Muscle of leg (tissue), 11 donors: ENCODE results near the gene PPP2R2C. TPM values are rescaled to one million over a fixed set of nuclear protein-coding genes. Genes with fewer than 3 reads are reported as not detected.
A peak's percentile ranks its signal among the peaks of the same experiment; 100 is the strongest.

Experiments used
- DNase-seq: peaks from one replicate; pipeline ENCODE4 v3.0.0; 2013
- H3K27ac ChIP-seq: one replicate; pipeline ENCODE4 v1.5.1; 2013; ENCODE audit warnings: mild to moderate bottlenecking, low read length, control low read depth
- H3K27me3 ChIP-seq: one replicate; pipeline ENCODE4 v1.6.1; 2013; ENCODE audit warnings: low read length; ENCODE audit not compliant: control insufficient read depth, insufficient read depth
- H3K36me3 ChIP-seq: one replicate; pipeline ENCODE4 v1.6.1; 2013; ENCODE audit warnings: low read length; ENCODE audit not compliant: control insufficient read depth, insufficient read depth
- H3K4me1 ChIP-seq: one replicate; pipeline ENCODE4 v1.6.1; 2013; ENCODE audit warnings: low read length; ENCODE audit not compliant: control insufficient read depth, insufficient read depth
- H3K4me3 ChIP-seq: one replicate; pipeline ENCODE4 v1.5.1; 2013; ENCODE audit warnings: low read length, control low read depth
- H3K9me3 ChIP-seq: replicated peaks from 2 replicates; pipeline ENCODE4 v1.6.1; 2013; ENCODE audit warnings: low read depth, low read length; ENCODE audit not compliant: control insufficient read depth
- WGBS: methylation state at CpG from one replicate; pipeline ENCODE4 v1.1.5; 2013; ENCODE audit warnings: missing lambda C conversion rate; ENCODE audit not compliant: insufficient coverage; 5-methylcytosine and 5-hydroxymethylcytosine counted together
- polyA plus RNA-seq, 8 donors: library from polyadenylated mRNA; unstranded; fragments of 120-200 nt; gene quantifications; one replicate each; pipeline versions ENCODE4 v1.2.1 to v1.2.3, GENCODE V29; 2013; ENCODE audit warnings: inconsistent platforms in 1 of 8, low replicate concordance in 1 of 8; ENCODE audit not compliant: insufficient read length in 8 of 8, insufficient read depth in 1 of 8
- total RNA-seq: library from RNA; stranded (reverse); fragments of 120-200 nt; gene quantifications from one replicate; pipeline ENCODE4 v1.2.4, GENCODE V29; 2013

The PPP2R2C gene
- total and polyA plus RNA-seq, 9 donors = 0.09 to 3.4 (median 0.17) TPM

DNA sequence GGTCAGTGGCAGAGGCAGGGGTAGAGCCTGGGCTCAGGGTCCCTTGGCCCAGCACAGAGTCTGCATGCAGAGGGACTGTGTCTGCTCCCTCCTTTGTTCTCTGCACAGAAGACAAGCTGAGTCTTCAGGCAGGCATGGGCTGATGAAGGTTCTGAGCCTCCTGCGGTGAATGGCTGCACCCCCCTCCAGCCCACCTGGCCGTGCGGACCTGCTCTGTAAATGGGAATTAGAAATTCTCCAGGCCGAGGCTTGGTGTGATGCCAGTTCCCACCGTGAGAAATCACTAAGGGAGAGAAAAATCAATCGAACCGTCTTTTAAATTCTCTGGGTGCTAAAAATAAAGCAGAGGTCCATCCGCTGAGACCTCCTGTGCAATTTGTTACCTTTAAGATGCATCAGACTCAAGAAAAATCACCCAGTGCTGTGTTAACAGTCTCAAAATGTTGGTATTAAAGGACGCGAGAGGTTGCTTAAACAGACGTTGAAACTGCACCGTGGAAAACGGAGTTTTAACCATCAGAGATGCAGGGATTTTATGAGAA, 106.8 kb downstream of the PPP2R2C start:
- 83% methylated on average over 9 of the region's 13 CpGs for WGBS
- no peaks in the 10 kb centered on the region for H3K36me3 ChIP-seq
- no peak overlapping the region for H3K27ac ChIP-seq
- DNase-seq = no peak
- peaks cover 26% of the 10 kb centered on the region for H3K27me3 ChIP-seq
- H3K4me3 ChIP-seq = no peak overlapping the region
- H3K9me3 ChIP-seq = no peaks in the 10 kb centered on the region
- no peaks in the 10 kb centered on the region for H3K4me1 ChIP-seq

DNA sequence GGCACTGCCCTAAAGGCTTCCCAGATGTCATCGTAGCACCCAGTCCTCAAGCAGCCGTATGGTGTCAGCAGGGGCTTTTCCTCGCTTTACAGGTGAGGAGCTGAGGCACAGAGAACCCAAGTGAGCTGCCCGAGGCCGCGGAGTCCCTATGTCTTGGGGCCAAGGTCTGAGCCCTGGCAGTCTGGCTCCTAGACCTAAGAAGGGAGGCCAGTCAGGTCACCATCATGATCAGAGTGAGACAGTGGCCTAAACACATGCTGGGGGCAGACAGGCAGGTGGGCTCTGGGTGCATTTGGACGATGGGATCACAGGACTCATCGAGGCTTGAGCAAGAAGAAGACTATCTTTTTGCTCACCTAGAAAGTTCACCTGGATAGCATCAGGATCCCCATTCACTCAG, 107.8 kb downstream of the PPP2R2C start:
- H3K4me1 ChIP-seq = no peaks in the 10 kb centered on the region
- WGBS = 89% methylated on average over 8 of the region's 8 CpGs
- H3K9me3 ChIP-seq = no peaks in the 10 kb centered on the region
- H3K27me3 ChIP-seq = peaks cover 23% of the 10 kb centered on the region
- no peaks in the 10 kb centered on the region for H3K36me3 ChIP-seq
- no peak for DNase-seq
- H3K4me3 ChIP-seq = no peak overlapping the region
- no peak overlapping the region for H3K27ac ChIP-seq

DNA sequence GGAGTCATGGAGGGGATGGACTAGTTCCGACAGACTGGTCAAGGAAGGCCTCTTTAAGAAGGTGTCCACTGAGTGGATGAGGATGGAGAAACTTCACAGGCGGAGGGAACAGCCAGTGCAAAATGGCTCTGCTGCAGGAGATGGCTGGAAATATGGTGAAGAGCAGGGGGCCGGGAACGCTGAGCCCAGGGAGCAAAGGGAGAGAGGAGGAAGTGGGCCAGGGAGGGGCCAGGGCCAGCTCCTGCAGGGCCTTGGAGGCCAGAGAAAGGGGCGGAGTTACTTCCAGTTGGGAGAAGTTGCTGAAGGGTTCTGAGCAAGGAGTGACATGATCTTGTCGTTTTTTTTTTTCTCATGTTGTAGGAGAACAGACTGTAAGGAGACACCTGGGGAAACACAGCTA, 108.3 kb downstream of the PPP2R2C start:
- H3K27me3 ChIP-seq = peaks cover 21% of the 10 kb centered on the region

DNA sequence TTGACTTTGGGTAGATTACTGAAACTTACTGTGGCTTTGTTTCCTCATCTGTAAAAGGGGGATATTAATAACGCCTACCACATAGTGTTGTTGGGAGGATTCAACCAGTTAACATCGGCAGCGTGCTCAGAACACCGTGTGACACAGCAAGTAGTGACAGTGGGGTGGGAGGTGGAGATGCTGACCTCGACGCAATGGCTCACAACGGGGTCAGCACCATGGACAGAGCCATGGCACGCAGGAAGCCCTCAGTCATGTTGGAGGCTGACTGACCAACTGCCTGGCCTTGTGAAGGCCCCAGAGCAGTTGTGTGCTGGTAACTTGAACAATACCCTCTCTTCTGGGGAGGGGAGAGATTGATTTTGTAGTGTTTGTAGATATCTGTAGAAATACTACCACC, 109.5 kb downstream of the PPP2R2C start:
- Histone ChIP-seq H3K4me3 (no peak overlapping the region), H3K27ac (no peak overlapping the region), H3K36me3 (no peaks in the 10 kb centered on the region), H3K4me1 (no peaks in the 10 kb centered on the region), H3K27me3 (peaks cover 10% of the 10 kb centered on the region), H3K9me3 (no peaks in the 10 kb centered on the region)
- 17% methylated on average over 7 of the region's 8 CpGs for WGBS
- DNase-seq = peak; percentile 36

More for the DNA sequence above, 108.3 kb downstream of the PPP2R2C start:
- no peaks in the 10 kb centered on the region for H3K9me3 ChIP-seq
- no peak overlapping the region for H3K27ac ChIP-seq
- H3K4me3 ChIP-seq = no peak overlapping the region
- WGBS = 74% methylated on average over 6 of the region's 6 CpGs
- no peaks in the 10 kb centered on the region for H3K4me1 ChIP-seq
- no peak for DNase-seq
- no peaks in the 10 kb centered on the region for H3K36me3 ChIP-seq

DNA sequence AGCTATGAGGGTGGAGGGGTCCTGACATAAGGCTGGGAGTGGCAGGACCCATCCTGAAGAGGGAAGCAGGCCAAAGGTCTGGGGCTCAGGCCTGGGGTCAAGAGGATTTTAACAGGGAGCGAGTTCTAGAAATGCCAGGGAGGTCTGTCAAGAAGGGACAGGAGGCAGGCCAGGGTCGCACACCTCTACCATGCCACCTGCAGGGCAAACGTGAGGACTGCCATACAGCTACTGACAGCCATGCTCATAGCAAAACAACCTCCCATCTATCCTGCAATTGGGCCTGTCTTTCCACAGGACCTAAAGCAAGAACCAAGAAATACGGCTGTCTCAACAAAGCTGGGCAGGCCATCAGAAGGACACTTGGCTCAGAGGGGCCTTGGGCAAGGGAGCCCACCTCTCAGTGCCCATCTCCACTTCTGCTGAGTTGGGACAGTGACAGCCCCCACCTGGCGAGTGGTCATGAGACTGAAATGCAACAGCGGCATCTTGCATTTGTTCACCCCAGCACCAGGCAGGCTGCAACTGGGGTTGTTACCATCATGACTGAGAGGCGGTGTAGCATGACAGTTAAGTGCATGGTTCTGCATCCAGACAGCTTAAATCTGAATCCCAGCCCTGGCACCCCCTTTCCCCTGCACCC, 110.0 kb downstream of the PPP2R2C start:
- H3K36me3 ChIP-seq = no peaks in the 10 kb centered on the region
- no peak overlapping the region for H3K27ac ChIP-seq
- H3K4me3 ChIP-seq = no peak overlapping the region
- H3K4me1 ChIP-seq = no peaks in the 10 kb centered on the region
- no peak for DNase-seq
- 62% methylated on average over 6 of the region's 7 CpGs for WGBS
- no peaks in the 10 kb centered on the region for H3K9me3 ChIP-seq
- peaks cover 8% of the 10 kb centered on the region for H3K27me3 ChIP-seq

DNA sequence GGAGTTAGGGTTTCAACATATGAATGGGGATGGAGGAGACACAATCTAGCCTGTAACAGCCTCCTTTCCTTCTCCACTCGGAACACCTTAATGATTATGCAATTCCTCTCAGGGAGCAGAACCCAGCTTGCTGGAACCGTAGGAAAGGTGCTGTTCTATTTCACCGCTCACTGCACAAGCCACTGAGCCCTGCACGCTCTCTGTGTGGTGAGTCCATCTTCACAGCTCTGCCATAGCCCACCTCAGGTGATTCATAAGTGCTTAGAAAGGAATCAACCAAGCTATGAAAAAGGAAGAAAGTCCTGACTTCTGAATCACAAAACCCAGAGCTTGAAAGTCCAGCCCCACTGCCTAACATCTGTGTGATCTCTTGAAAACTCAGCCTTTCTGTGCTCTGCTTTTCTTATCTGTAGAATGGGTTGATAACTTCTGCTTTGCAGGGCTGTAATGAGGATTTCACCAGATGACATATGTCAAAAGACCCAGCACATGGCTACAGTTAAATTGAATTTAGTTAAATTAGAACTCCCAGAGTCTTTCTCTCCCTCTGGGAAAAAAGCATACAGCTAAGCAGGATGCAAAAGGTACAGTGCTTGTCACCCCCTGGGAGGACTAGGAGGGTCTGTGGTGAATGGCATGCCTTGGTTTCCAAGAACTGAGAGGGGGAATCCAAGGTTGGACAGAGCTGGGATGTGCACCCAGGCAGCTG, 111.2 kb downstream of the PPP2R2C start:
- no peak for DNase-seq
- 39% methylated on average over 2 of the region's 4 CpGs for WGBS

DNA sequence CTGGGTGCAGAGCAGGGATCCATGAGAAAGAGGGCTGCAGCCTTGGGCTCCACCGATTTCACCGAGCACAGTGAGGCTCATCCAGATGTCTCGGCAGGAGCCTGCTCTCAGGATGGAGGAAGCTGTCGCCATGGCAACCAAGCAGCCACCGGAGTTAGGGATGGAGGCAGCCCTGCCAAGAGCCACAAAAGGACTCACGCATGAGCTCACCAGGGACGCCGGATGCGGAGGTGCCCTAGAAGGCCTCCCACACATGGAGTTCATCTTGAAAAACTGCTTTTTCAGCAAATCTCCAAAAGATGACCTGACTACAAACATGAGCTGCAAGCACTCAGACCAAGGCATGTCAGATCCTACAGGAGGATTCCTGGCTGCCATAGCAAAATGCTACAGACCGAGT, 112.0 kb downstream of the PPP2R2C start:
- WGBS = 10% methylated on average over 10 of the region's 10 CpGs

More for the DNA sequence above, 111.2 kb downstream of the PPP2R2C start:
- peaks cover 3% of the 10 kb centered on the region for H3K27me3 ChIP-seq
- H3K4me1 ChIP-seq = no peaks in the 10 kb centered on the region
- no peaks in the 10 kb centered on the region for H3K36me3 ChIP-seq
- H3K4me3 ChIP-seq = no peak overlapping the region
- no peaks in the 10 kb centered on the region for H3K9me3 ChIP-seq
- H3K27ac ChIP-seq = no peak overlapping the region

DNA sequence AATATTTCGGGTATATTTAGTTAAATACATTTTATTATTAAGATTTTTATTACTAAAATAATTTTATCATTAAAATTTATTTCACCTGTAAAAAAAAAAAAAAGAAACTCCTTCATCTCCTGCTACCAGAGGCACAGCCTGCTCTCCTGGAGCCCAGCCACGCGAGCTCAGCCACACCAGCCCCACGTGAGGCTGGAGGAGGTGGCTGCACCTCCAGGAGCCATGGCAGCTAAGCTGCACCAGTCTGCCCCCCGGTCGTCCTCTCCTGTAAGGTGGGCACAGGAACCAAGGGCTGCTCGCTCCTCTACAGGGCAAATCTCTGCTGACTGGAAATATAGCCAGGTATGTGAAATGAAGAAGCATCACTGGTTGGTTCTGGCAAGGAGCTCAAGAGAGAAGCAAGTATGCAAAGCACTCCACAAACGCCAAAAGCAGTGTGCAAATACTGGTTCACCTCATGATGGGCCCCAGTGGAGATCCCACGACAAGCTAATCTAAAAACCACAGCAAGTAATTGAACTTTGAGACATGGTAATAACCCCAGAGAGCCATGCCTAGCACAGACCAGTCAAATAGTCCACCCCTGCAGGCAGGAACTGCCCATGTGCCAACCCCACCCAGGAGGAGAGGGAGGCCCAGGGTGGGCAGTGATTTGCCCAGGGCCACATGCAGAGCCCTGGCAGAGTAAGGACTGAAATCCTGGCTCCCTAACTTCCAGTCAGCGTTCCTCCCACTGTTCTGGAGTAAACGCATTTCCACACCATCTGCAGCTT, 112.7 kb downstream of the PPP2R2C start:
- 54% methylated on average over 6 of the region's 11 CpGs for whole genome bisulfite sequencing
- Histone ChIP-seq H3K27ac (no peak overlapping the region), H3K9me3 (no peaks in the 10 kb centered on the region), H3K27me3 (peaks cover 3% of the 10 kb centered on the region), H3K4me1 (no peaks in the 10 kb centered on the region), H3K36me3 (no peaks in the 10 kb centered on the region), H3K4me3 (no peak overlapping the region)
- no peak for DNase-seq

More for the DNA sequence above, 112.0 kb downstream of the PPP2R2C start:
- peaks cover 3% of the 10 kb centered on the region for H3K27me3 ChIP-seq
- no peak overlapping the region for H3K27ac ChIP-seq
- no peak overlapping the region for H3K4me3 ChIP-seq
- DNase-seq = no peak
- no peaks in the 10 kb centered on the region for H3K36me3 ChIP-seq
- no peaks in the 10 kb centered on the region for H3K4me1 ChIP-seq
- H3K9me3 ChIP-seq = no peaks in the 10 kb centered on the region

DNA sequence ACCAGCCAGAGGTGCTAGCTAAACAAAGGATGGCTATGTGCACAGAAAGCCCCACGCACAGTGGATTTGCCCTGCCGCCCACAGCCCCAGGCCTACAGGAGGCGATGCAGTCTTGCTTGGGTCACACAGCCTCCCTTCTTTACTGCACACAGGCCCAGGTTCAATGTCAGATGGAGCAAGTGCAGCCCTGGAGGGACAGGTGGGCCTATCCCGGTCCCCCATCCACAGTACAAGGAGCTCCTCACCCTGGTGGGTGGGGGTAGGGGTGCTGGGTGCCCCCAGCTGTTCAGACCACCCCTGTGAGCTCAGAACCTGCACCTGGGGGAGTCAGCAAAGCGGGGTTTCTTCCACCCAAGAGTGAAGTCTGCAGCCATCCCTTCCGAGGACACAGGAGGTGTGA, 114.9 kb downstream of the PPP2R2C start:
- Histone ChIP-seq H3K36me3 (no peaks in the 10 kb centered on the region), H3K27me3 (no peaks in the 10 kb centered on the region), H3K27ac (no peak overlapping the region), H3K4me3 (no peak overlapping the region), H3K4me1 (no peaks in the 10 kb centered on the region), H3K9me3 (no peaks in the 10 kb centered on the region)
- DNase-seq = no peak
- WGBS = 92% methylated on average over 4 of the region's 6 CpGs

DNA sequence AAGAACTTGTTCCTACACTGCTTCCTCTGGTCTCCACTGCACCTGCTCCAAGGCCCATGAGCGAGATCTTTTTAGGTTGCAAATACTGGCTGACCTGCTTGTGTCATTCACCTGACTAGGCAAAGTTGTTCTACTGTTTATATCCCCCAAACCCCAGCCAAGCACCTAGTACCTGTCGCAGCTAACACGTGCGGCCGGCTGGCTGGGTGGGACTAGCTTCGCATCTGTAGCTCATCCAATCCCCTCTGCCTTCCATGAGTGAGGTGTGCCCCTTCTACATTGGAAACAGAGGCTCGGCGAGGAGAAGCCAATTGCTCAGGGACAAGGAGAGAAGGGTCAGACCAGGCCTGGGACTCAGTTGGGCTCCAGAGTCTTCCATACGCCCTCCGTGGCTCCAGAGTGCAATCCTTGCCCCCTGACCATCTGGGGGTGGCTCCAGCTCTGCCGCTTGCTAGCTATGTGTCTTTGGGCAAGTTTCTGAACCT, 116.3 kb downstream of the PPP2R2C start:
- Histone ChIP-seq H3K27me3 (no peaks in the 10 kb centered on the region), H3K4me3 (no peak overlapping the region), H3K4me1 (no peaks in the 10 kb centered on the region), H3K9me3 (no peaks in the 10 kb centered on the region), H3K36me3 (no peaks in the 10 kb centered on the region), H3K27ac (no peak overlapping the region)
- DNase-seq = no peak
- 65% methylated on average over 4 of the region's 11 CpGs for WGBS
